Fibroblast of lung (primary cell): ENCODE measurements around the gene ACTR1A.

Experiments used
- EZH2 ChIP-seq: IDR thresholded peaks from 2 replicates; pipeline ENCODE4 v1.5.1; 2012; ENCODE audit warnings: low read length, control low read depth, mild to moderate bottlenecking; ENCODE audit errors: missing control alignments
- TF ChIP-seq, protein P1 (sequence below), 2 donors: IDR thresholded peaks in 1 of 2; conservative IDR thresholded peaks in 1 of 2; 1 replicate in 1 of 2; 2 replicates in 1 of 2; pipeline ENCODE4 v1.5.1; 2011 to 2012; ENCODE audit warnings: low read length in 2 of 2, control low read depth in 1 of 2, inconsistent platforms in 1 of 2, low read depth in 1 of 2, mild to moderate bottlenecking in 1 of 2

DNA sequence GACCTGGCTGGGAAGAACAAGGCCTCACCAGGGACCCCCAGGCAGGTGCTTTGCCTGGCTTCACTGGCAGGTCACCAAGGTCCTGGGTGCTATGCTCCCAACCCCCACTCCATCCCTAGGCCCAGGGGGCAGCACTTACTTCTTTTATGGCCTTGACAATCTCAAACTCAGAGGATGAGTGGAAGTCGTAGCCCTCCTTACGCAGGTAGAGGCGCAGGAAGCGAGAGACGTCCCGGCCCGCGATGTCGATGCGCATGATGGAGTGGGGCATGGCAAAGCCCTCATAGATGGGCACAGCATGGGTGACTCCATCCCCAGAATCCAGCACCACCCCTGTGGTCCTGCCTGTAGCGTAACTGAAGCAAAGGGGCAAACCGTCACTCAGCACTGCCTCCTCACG, 18.5 kb downstream of the ACTR1A start:
- no peak for TF ChIP-seq EZH2
- TF ChIP-seq, protein P1, sequence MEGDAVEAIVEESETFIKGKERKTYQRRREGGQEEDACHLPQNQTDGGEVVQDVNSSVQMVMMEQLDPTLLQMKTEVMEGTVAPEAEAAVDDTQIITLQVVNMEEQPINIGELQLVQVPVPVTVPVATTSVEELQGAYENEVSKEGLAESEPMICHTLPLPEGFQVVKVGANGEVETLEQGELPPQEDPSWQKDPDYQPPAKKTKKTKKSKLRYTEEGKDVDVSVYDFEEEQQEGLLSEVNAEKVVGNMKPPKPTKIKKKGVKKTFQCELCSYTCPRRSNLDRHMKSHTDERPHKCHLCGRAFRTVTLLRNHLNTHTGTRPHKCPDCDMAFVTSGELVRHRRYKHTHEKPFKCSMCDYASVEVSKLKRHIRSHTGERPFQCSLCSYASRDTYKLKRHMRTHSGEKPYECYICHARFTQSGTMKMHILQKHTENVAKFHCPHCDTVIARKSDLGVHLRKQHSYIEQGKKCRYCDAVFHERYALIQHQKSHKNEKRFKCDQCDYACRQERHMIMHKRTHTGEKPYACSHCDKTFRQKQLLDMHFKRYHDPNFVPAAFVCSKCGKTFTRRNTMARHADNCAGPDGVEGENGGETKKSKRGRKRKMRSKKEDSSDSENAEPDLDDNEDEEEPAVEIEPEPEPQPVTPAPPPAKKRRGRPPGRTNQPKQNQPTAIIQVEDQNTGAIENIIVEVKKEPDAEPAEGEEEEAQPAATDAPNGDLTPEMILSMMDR (conservative IDR thresholded peaks at IDR 0.05 in 1 of 2, IDR thresholded peaks at IDR 0.05 in 1 of 2; ENCODE audit: low read depth in 1 of 2, low read length in 2 of 2): no peak
